GM12801 (cell line): ENCODE data around the gene ADAMTS12.

Experiments
- TF ChIP-seq, protein P1 (sequence below): IDR thresholded peaks from one replicate; pipeline ENCODE4 v1.5.1; 2011; ENCODE audit warnings: control low read depth; ENCODE audit not compliant: insufficient read length; ENCODE audit errors: extremely low read depth

Gene ADAMTS12

DNA sequence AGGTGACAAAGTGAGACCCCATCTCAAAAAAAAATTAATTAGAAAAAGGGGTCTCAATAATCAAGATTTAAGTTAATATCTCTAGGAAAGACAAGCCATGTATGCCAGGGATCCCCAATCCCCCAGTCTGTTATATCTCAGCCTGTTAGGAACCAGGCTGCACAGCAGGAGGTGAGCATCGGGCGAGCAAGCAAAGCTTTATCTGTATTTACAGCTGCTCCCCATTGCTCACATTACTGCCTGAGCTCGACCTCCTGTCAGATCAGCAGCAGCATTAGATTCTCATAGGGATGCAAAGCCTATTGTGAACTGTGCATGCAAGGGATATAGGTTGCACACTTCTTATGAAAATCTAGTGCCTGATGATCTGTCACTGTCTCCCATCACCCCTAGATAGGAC, 334.2 kb downstream of the ADAMTS12 start:
- TF ChIP-seq, protein P1, sequence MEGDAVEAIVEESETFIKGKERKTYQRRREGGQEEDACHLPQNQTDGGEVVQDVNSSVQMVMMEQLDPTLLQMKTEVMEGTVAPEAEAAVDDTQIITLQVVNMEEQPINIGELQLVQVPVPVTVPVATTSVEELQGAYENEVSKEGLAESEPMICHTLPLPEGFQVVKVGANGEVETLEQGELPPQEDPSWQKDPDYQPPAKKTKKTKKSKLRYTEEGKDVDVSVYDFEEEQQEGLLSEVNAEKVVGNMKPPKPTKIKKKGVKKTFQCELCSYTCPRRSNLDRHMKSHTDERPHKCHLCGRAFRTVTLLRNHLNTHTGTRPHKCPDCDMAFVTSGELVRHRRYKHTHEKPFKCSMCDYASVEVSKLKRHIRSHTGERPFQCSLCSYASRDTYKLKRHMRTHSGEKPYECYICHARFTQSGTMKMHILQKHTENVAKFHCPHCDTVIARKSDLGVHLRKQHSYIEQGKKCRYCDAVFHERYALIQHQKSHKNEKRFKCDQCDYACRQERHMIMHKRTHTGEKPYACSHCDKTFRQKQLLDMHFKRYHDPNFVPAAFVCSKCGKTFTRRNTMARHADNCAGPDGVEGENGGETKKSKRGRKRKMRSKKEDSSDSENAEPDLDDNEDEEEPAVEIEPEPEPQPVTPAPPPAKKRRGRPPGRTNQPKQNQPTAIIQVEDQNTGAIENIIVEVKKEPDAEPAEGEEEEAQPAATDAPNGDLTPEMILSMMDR: no peak

DNA sequence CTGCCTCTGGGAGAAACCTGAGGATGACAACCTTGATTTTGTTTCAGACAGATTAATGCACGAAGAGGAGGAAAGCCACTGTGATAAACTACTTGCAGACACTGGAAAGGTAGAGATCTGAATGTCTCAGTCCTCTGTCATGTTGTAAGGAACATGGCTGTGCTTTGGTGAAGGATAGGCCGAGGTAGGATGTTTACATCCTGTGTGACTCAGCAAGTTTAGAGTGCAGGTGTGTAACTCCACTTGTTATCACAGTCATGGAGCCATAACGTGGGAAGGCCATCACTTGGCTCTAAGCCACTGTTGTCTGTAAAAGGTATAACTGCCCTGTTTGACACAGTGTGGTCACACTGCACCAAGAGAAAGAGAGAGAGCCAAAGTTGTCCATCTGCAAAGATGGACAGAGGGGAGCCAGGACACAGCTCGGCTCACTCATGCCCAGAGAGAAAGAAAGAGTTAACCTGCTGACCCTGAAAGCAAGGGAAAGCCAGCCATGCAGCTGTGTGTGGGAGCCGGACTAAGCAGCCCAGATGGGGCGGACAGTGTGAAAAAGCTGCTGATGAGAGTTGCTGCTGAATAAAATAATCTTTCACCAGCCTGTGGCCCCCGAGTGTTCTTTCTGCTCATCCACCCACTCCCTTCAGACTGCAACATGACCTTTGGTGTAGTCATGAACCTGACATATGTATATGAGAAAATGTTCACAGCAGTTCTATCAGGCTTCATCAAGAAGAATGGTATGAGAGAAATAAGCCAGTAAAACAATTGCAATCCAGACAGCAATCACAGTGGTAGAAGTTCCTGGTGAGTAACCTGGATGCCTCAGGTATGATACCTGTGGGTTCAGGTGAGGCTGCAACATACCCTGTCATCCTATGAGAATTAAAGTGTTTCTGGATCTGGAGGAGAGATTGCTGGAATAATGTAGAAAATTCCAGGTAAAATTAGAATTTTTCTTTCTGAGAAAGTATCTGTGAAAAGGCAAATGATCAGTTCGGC, 335.2 kb downstream of the ADAMTS12 start:
- TF ChIP-seq, protein P1: no peak

DNA sequence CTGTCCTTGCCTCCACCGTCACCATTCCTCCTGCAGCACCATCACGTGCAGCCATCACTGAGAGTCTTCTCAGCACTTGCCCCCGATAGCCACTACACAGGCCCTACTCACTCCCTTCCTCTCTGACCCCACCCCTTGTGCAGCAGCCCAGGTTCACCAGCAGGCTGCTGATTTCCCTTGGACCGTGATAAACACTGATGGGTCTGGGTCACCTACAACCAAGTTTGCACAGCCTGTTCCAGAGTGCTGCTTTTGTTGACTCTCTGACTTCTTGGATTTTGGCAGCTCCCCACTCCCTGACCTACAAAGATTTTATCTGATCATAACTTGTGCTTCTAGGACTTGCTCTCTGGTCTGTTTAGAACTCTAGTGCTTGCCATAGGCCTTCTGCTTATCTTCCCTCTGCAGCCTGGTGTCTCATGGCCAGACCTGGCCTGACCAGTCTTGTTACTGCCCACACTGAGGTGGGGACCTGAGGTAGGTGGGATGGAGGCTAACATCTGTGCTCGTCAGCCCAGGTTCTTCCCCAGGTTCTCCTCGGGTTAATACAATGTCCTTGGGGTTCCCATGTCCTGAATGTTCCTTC, 341.7 kb downstream of the ADAMTS12 start:
- TF ChIP-seq, protein P1: no peak

DNA sequence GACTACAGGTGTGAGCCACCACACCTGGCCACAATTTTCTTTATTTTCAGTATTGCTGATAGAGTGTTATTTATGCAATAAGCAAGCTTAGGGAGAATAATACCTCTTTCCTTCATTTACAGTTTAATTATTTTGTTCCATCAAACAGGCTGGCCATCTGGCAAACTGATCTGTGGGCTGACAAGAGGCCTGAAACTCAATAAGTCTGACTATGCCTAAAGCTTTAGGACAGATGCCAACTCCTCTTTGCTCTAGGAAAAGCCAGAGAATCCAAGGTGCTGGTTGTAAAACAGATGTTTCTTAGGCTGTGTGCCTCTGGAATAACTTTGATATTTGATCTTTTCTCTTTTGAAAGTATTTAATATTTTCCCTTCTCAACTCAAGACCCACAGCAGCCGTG, 352.6 kb downstream of the ADAMTS12 start:
- TF ChIP-seq, protein P1: no peak

DNA sequence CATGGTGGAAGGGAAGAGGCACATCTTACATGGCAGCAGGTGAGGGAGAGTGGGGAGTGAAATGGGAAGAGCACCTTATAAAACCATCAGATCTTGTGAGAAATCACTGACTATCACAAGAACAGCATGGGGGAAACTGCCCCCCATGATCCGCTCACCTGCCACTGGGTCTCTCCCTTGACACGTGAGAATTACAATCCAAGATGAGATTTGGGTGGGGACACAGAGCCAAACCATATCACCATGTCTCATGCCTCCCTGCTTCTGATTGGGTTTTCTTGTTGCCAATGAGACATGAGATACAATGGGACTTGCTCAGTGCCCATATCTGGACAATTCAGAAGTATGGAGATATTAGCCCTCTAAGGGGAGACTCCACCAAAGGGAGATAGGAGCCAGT, 353.6 kb downstream of the ADAMTS12 start:
- TF ChIP-seq, protein P1: no peak

DNA sequence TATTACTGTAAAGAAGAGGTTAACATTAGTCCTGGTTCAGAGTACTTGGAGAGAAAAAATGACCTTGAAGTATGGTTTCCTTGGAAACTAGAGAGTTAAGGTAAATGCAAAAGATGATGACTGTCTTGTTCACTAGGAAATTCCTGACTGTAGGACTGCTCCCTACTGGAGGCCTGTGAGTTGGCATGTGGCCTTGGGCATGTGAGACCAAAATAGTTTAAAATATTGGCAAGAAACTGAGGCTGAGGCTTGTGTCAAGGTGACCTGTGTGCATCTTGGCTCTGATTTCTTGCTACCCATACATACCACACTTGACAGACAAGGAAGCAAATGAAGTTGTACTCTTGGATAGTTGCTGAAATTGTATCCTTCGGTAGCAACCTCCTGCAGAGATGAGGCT, 354.6 kb downstream of the ADAMTS12 start:
- TF ChIP-seq, protein P1: no peak

DNA sequence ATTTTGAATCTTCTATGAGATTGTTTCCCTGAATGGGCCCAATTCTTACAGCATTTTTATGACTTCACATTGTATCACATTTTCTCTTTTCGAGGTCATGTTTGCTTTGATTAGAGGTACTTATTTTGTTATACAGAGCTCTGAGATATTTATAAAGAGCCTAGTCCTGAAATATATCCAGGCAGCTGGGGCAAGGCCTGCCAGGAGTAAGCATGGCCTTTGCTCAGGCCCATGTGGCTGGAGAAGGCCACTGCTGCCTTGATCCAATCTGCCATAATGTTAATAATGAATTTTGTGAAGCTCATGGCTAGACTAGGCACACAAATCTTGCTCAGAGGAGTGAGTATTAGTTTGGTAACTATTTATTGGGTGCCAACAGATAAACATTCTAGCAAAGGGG, 355.0 kb downstream of the ADAMTS12 start:
- TF ChIP-seq, protein P1: no peak
